IPS-NIHi11 (cell line): ENCODE measurements around the gene MAEA.

Experiments used
- DNase-seq: peaks from one replicate; pipeline ENCODE4 v3.0.0; 2012; ENCODE audit warnings: mixed read lengths, low spot score

MAEA gene

GRCh38 chr4:1289207-1290164 is at the start of gene MAEA:
Gene MAEA (plus strand): TSS chr4:1289891. CDS start chr4:1289914, 23 bp downstream.
- peak; percentile 100 for DNase-seq

DNA sequence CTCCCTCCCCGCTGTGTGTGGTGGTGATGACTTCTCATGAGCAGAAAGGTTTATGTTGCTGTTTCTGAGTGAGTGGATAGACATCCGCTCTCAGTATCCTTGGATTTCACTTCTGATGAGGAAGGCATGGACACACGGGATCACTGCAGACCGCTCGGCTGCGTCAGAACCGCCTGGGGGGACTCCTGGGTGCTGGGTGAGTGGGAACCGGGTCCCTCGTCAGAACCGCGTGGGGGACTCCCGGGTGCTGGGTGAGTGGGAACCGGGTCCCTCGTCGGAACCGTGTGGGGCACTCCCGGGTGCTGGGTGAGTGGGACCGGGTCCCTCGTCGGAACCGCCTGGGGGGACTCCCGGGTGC is 49.8 kb upstream of the MAEA start:
- DNase-seq, result no peak

- DNase-seq, result peak; percentile 11
These were observed 48.8 kb upstream of the MAEA start for GRCh38 chr4:1240721-1241465.

GRCh38 chr4:1241466-1241935 is 48.2 kb upstream of the MAEA start:
- peak; percentile 26 for DNase-seq

- no peak for DNase-seq
These were observed 47.7 kb upstream of the MAEA start for GRCh38 chr4:1241936-1242505.

- no peak for DNase-seq
These were observed 46.9 kb upstream of the MAEA start for GRCh38 chr4:1242506-1243450.

DNA sequence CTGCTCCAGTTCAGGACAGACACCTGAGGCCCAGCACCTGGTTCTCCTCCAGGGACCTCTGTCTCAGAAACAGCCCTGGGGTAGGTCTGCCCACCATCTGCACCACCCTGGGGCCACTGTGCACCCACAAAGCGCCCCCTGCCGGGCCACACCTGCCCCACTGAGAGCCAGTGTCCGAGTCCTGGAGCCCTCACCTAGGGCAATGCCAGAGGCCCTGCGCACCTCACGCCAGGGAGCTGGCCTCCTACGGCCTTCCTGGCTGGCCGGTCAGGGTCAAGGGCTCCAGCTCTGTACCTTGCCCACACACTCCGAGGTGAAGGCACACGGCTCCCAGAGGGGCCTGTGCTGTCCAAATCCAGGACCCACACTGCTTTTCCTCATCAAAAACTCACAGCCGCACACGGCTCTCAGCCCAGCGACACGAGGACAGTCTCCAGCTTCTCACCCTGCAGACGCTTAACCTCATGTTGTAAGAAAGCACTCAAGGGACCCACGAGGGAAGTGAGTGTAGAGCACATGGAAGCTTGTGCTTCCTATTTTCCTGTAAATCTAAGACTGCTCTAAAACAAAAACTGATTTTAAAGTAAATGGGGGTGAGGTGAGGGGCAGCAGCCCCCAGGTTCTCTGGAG is 46.1 kb upstream of the MAEA start:
- DNase-seq, result no peak

DNA sequence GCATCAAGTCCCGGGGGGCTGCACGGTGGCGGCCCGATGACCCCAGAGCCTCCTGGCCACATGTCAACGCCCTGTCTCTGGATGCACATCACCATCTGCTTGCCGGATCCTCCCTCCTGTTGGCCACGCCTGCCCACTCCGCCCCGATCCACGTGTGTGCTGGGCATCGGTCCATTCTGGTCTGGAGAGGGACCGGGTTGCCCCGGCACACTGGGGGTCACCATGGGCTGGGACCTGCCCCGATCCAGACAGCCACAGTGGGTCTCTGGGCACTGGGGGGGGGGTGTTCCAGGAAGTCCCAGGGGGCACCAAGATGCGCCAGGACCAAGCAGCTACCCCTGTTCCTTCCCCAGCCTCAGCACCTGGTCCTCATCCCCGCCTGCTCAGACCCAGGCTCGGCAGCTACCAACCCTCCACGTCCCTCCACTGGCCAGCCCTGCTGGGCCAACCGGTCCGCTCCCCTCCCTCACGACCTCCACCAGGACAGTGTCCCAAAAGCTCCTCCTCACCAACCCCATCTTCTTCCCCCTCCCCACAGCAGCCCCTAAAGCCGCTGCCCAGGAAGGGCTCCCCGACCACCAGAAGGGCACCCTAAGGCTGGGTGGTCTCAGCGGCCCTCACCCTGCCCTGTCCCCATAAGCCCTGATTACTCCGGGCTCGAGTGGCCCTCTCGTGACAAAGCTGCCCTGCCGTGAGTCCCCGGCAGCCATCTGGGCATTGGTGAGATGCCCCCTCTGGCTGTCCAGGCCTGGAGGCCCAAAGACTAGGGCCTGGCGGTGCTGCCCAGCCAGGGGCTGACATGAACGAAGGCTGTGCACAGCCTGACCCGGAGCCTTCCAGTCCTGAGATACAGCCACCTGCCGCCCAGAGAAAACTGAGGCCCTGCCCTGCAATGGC is 45.4 kb upstream of the MAEA start:
- no peak for DNase-seq

DNA sequence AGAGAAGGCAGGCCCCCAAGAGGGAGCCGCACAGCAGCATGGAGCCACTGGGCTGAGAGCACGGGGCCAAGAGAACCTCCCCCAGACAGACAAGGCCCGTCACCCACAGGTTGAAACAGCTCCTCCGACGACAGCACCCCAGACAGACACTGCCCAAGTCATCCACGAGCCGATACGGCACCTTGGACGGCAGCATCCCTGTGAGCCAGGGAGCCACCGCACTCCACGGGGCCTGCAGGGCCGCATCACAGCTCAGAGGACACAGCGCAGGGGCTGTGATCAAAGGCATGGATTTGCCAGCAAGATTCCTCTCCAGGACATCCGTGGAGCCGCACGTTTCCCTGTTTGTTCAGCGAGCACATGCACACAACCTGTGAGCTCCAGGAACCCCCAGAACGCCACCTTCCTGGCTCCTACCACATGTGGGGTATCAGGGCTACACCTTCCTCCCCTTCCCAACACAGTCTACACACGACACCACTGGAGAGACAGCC is 44.7 kb upstream of the MAEA start:
- DNase-seq, result no peak

GRCh38 chr4:1245481-1246051 is 44.1 kb upstream of the MAEA start:
- DNase-seq, result no peak

DNA sequence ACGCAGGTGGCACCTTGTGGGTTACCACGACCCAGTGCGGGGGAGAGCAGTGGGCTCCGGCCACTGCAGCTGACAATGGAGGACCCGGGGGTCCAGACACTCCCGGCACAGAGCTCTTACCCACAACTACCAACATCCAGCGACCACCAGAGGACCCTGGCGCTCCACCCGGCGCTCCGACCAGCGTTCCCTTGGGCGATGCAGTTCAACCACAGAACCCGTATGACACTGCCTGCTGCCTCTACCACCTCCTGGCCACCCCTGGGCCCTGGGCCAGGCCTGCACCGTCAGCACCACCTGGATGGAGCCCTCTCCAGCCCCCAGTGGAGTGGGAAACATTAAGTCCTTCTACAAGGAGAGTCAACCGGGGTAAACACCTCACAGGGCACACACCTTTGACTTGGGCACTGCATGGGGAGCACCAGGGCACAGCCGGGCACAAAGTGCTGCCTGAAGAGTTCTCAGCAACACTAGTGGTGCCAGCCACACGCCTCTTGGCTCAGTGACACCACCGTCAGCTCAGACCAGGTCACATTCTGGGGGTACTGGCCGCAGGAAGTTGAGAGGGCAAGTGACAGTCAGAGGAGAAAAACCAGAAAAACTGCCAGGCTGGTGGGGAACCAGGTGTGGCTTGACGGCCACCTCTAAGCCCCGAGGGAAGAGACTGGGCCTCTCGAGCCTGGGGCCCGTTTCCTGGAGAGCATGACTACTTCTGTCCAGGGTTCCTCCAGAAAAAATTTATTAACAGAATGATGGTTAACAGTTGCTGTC is 43.4 kb upstream of the MAEA start:
- peak; percentile 10 for DNase-seq

DNA sequence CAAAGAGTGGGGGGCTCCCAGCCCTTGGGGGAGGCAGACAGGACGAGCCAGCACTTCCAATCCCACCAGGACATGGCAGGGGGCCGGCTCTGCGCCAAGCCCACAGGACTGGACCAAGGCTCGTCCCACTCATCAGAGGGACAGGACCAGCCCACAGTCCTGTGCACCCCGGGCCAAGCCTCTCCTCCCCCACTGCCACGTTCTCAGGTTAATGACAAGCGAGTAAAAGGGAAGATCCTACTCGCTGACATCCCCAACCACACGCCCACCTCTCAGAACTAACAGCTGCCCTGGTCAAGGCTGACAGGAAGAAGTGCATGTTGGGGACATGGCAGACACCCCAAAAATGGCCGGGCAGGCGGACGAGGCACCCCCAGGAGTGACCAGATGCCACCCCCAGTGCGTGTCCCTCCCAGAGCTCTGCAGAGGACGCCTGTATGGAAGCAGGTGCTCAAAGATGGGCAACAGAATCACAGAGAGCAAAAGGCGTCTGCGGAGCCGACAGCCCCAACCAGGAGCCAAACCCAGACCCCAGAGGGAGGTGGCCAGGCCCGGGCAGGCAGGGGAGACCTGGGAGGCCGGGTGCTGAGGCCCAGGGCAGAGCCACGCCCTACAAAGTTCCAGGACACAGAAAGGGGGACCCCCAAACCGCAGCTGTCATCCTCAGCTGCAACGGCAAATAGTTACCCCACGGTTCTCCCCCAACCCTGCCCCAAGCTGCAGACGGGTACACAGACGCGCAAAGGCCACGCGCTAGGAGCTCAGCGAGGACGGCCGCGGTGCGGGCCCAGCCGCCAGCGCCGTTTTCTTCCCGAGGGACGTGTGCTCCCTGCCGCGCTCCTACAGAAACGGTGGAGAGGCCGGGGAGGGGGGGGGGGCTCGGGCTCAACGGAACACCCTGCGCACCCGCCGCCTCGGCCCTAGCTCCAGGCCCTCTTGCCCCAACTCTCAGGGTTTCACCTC is 42.5 kb upstream of the MAEA start:
- peak; percentile 35 for DNase-seq

DNA sequence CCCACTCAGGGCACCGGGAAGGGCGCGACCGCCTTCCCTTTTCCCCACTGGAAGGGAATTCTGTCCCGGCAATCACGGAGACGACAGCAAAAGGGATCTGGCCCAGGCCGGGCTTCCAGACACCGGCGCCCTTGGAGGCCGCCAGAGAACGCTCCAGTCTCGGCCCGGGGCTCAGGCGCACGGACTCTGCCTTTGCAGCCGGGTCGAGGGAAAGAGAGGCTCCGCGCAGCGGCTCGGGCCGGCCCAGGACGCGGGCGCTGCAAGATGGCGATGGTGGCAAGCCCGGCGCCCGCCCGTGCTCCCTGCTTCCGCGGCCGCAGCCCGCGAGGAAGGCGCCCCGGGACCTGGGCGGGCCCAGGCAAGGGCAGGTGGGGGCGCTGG is 41.8 kb upstream of the MAEA start:
- no peak for DNase-seq

DNA sequence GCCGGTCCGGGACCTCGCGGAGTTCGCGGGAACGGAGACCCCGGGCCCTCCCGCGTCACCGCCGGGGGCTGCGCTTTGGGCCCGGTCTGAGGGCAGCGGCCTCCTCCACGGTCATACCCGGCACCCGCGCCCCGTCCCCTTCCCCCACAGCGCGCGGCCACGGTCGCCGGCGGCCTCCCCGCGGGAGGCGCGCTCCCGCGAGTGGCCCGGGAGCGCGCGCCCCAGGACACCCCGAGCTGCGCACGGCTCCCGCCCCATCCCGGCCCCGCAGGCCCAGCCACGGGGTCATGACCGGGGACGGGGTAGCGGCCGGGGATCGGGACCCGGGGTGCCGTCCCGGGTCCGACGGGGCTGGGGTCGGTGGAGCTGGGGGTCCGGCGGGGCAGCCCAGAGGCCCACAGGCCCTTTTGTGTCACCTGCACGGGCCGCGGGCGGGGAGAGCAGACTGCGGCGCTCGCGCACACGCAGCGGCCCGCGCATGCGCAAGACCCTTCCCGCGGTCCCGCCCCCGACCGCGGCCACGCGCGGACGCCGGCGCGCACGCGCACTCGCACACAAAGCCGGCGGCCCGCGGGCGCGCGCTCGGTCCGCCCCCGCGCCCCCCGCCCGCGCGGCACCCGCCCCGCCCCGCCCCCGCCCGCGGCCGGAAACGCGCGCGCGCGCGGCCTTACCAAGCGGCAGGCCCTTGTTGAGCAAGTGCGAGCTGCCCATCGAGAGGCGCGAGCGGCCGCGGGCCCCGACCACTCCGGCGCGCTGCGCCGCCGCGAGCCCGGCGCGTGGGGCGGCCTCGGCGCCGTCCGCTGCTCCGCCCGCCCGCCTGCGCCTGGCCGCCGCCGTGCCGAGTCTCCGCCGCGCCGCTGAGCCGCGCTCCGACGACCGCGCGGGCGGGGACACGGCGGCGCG is 41.2 kb upstream of the MAEA start, which contains the start of gene CTBP1:
TSS of gene CTBP1 (minus strand) at position 886 of the 903 bp plus-strand sequence. CDS start 7,799 bp downstream, outside the sequence.
- DNase-seq, result peak; percentile 99

- DNase-seq, result peak; percentile 79
These were observed 40.5 kb upstream of the MAEA start for GRCh38 chr4:1249148-1249730.
